Neuronal stem cell (in vitro differentiated cells): Measurements from ENCODE around the gene ACTN4.

Experiments
- DNase-seq: peaks from one replicate; pipeline ENCODE4 v3.0.0-alpha.2; 2013; ENCODE audit warnings: low spot score
- H2AFZ ChIP-seq: one replicate; pipeline ENCODE4 v1.6.1; 2013; ENCODE audit warnings: mild to moderate bottlenecking, low read length, inconsistent platforms
- H2AK5ac ChIP-seq: 2 replicates; pipeline ENCODE4 v1.6.1; 2013; ENCODE audit warnings: low read depth, mild to moderate bottlenecking, inconsistent platforms, low read length, moderate library complexity, mixed read lengths
- H2BK120ac ChIP-seq: 2 replicates; pipeline ENCODE4 v1.6.1; 2013; ENCODE audit warnings: low read depth, mild to moderate bottlenecking, inconsistent platforms, low read length, moderate library complexity, mixed read lengths
- H2BK12ac ChIP-seq: one replicate; pipeline ENCODE4 v1.6.1; 2013; ENCODE audit warnings: low read length, inconsistent platforms
- H2BK15ac ChIP-seq: 2 replicates; pipeline ENCODE4 v1.6.1; 2013; ENCODE audit warnings: mild to moderate bottlenecking, low read length, inconsistent platforms, mixed read lengths
- H2BK5ac ChIP-seq: one replicate; pipeline ENCODE4 v1.6.1; 2013; ENCODE audit warnings: inconsistent platforms, mild to moderate bottlenecking, low read length, moderate library complexity
- H3K14ac ChIP-seq: one replicate; pipeline ENCODE4 v1.6.1; 2013; ENCODE audit warnings: low read length, inconsistent platforms
- H3K18ac ChIP-seq: 2 replicates; pipeline ENCODE4 v1.6.1; 2013; ENCODE audit warnings: low read length, inconsistent platforms
- H3K23ac ChIP-seq: 2 replicates; pipeline ENCODE4 v1.6.1; 2013; ENCODE audit warnings: low read depth, mild to moderate bottlenecking, mixed read lengths, low read length, inconsistent platforms; ENCODE audit not compliant: poor library complexity
- H3K27ac ChIP-seq: replicated peaks from 3 replicates; pipeline ENCODE4 v1.5.1; 2013; ENCODE audit warnings: low read length, inconsistent platforms
- H3K27me3 ChIP-seq, 3 experiments: 2 replicates each; pipeline ENCODE4 v1.6.1; 2013; ENCODE audit warnings: low read length in 3 of 3, mild to moderate bottlenecking in 2 of 3, inconsistent platforms in 1 of 3, low read depth in 1 of 3, mixed read lengths in 1 of 3, moderate library complexity in 1 of 3; ENCODE audit not compliant: control insufficient read depth in 3 of 3, insufficient read depth in 3 of 3
- H3K36me3 ChIP-seq, 2 donors: replicated peaks in 1 of 2; 2 replicates each; pipeline ENCODE4 v1.6.1; 2013; ENCODE audit warnings: low read length in 2 of 2; ENCODE audit not compliant: control insufficient read depth in 2 of 2, insufficient read depth in 2 of 2
- H3K4ac ChIP-seq: 2 replicates; pipeline ENCODE4 v1.6.1; 2013; ENCODE audit warnings: inconsistent platforms, mild to moderate bottlenecking, low read length, moderate library complexity
- H3K4me1 ChIP-seq, 2 donors: 1 replicate in 1 of 2; 2 replicates in 1 of 2; pipeline ENCODE4 v1.6.1; 2013; ENCODE audit warnings: low read length in 2 of 2, low read depth in 1 of 2; ENCODE audit not compliant: control insufficient read depth in 2 of 2, insufficient read depth in 1 of 2
- H3K4me2 ChIP-seq: one replicate; pipeline ENCODE4 v1.6.1; 2013; ENCODE audit warnings: mild to moderate bottlenecking, low read length, inconsistent platforms; ENCODE audit not compliant: insufficient read depth, poor library complexity, severe bottlenecking
- H3K4me3 ChIP-seq, 2 donors: 2 replicates each; pipeline ENCODE4 v1.5.1; 2013; ENCODE audit warnings: low read length in 2 of 2, mild to moderate bottlenecking in 2 of 2, inconsistent platforms in 1 of 2, moderate library complexity in 1 of 2
- H3K79me1 ChIP-seq: one replicate; pipeline ENCODE4 v1.6.1; 2013; ENCODE audit warnings: low read depth, mild to moderate bottlenecking, inconsistent platforms, low read length, moderate library complexity
- H3K9ac ChIP-seq: one replicate; pipeline ENCODE4 v1.6.1; 2013; ENCODE audit warnings: mild to moderate bottlenecking, low read depth, low read length, inconsistent platforms; ENCODE audit not compliant: poor library complexity
- H3K9me3 ChIP-seq, 2 donors: replicated peaks in 1 of 2; 2 replicates each; pipeline versions ENCODE3 to v1.6.1; 2013; ENCODE audit warnings: low read length in 2 of 2, mild to moderate bottlenecking in 2 of 2, inconsistent platforms in 1 of 2, low read depth in 1 of 2, mixed read lengths in 1 of 2, moderate library complexity in 1 of 2; ENCODE audit not compliant: control insufficient read depth in 2 of 2, insufficient read depth in 1 of 2
- H4K8ac ChIP-seq: one replicate; pipeline ENCODE4 v1.6.1; 2013; ENCODE audit warnings: low read depth, mild to moderate bottlenecking, inconsistent platforms, low read length, moderate library complexity
- H4K91ac ChIP-seq: one replicate; pipeline ENCODE4 v1.6.1; 2013; ENCODE audit warnings: low read length, low read depth, mild to moderate bottlenecking, inconsistent platforms; ENCODE audit not compliant: poor library complexity
- WGBS, 2 donors: extraction: QIAGEN DNeasy Blood & Tissue Kit; methylation state at CpG; one replicate each; pipeline ENCODE4 v1.1.7; 2013; ENCODE audit warnings: missing lambda C conversion rate in 2 of 2, mixed read lengths in 1 of 2; ENCODE audit not compliant: insufficient read length in 2 of 2, insufficient replicate concordance in 1 of 2; ENCODE audit errors: extremely low coverage in 2 of 2; 5-methylcytosine and 5-hydroxymethylcytosine counted together

The ACTN4 gene

GRCh38 chr19:38657633-38658222 is 10.3 kb downstream of the ACTN4 start:
- Histone ChIP-seq H3K14ac (no peak overlapping the region), H3K23ac (no peak overlapping the region), H3K18ac (no peak overlapping the region), H3K27ac (peak overlapping the region; percentile 31), H4K8ac (no peak overlapping the region), H3K4ac (no peak overlapping the region), H3K36me3 (peaks cover 5 to 68% of the 10 kb centered on the region in 2 donors), H4K91ac (no peak overlapping the region), H3K4me1 (peaks cover 12 to 39% of the 10 kb centered on the region in 2 donors), H3K4me2 (no peak overlapping the region), H2AK5ac (no peak overlapping the region), H2AFZ (no peak overlapping the region), H2BK5ac (no peak overlapping the region), H3K79me1 (peaks cover 4% of the 10 kb centered on the region), H2BK15ac (no peak overlapping the region), H3K27me3 (no peaks in the 10 kb centered on the region), H3K9me3 (no peaks in the 10 kb centered on the region), H2BK12ac (no peak overlapping the region), H3K9ac (no peak overlapping the region), H3K4me3 (no peak overlapping the region), H2BK120ac (no peak overlapping the region)
- no peak for DNase-seq
- WGBS, 2 donors = no CpG with 5 or more reads among the region's 8 CpGs

GRCh38 chr19:38658462-38659306 is 11.2 kb downstream of the ACTN4 start:
- Histone ChIP-seq H3K14ac (no peak overlapping the region), H3K4me2 (no peak overlapping the region), H3K9ac (no peak overlapping the region), H2BK15ac (no peak overlapping the region), H4K8ac (no peak overlapping the region), H3K18ac (no peak overlapping the region), H2BK12ac (no peak overlapping the region), H3K27me3 (no peaks in the 10 kb centered on the region), H3K4me1 (peaks cover 13 to 46% of the 10 kb centered on the region in 2 donors), H3K27ac (no peak overlapping the region), H3K9me3 (no peaks in the 10 kb centered on the region), H3K4me3 (no peak overlapping the region), H3K79me1 (peaks cover 4% of the 10 kb centered on the region), H2BK120ac (no peak overlapping the region), H3K36me3 (peaks cover 5 to 68% of the 10 kb centered on the region in 2 donors), H2AFZ (no peak overlapping the region), H4K91ac (no peak overlapping the region), H2AK5ac (no peak overlapping the region), H2BK5ac (no peak overlapping the region), H3K23ac (no peak overlapping the region), H3K4ac (no peak overlapping the region)
- DNase-seq = no peak
- no CpG with 5 or more reads among the region's 15 CpGs for WGBS, 2 donors

- H3K79me1 ChIP-seq = peaks cover 4% of the 10 kb centered on the region
- no peaks in the 10 kb centered on the region for H3K9me3 ChIP-seq
- no peak overlapping the region for H2BK5ac ChIP-seq
- H3K4me2 ChIP-seq = no peak overlapping the region
- H2AK5ac ChIP-seq = no peak overlapping the region
- peaks cover 22 to 56% of the 10 kb centered on the region in 2 donors for H3K4me1 ChIP-seq
- H2BK12ac ChIP-seq = no peak overlapping the region
- H3K18ac ChIP-seq = no peak overlapping the region
- H4K8ac ChIP-seq = no peak overlapping the region
- DNase-seq = no peak
- no peak overlapping the region for H3K23ac ChIP-seq
- H2BK120ac ChIP-seq = no peak overlapping the region
- no peak overlapping the region for H3K4me3 ChIP-seq
- H2BK15ac ChIP-seq = no peak overlapping the region
- no peak overlapping the region for H3K4ac ChIP-seq
- H3K27me3 ChIP-seq = no peaks in the 10 kb centered on the region
- no peak overlapping the region for H4K91ac ChIP-seq
- peaks cover 5 to 49% of the 10 kb centered on the region in 2 donors for H3K36me3 ChIP-seq
- no peak overlapping the region for H3K27ac ChIP-seq
- WGBS, 2 donors = no CpG with 5 or more reads among the region's 9 CpGs
- H3K14ac ChIP-seq = no peak overlapping the region
- H3K9ac ChIP-seq = peak overlapping the region; percentile 21
- no peak overlapping the region for H2AFZ ChIP-seq
These were observed 13.3 kb downstream of the ACTN4 start for GRCh38 chr19:38660724-38661123.

- no peak overlapping the region for H4K91ac ChIP-seq
- no peak overlapping the region for H3K27ac ChIP-seq
- H3K9me3 ChIP-seq = no peaks in the 10 kb centered on the region
- H3K18ac ChIP-seq = no peak overlapping the region
- no peaks in the 10 kb centered on the region for H3K27me3 ChIP-seq
- peak overlapping the region; percentile 21 for H3K9ac ChIP-seq
- H3K4me2 ChIP-seq = no peak overlapping the region
- no peak overlapping the region for H2BK5ac ChIP-seq
- H3K23ac ChIP-seq = no peak overlapping the region
- H2BK15ac ChIP-seq = no peak overlapping the region
- no peak overlapping the region for H4K8ac ChIP-seq
- no peak overlapping the region for H3K14ac ChIP-seq
- peaks cover 5 to 46% of the 10 kb centered on the region in 2 donors for H3K36me3 ChIP-seq
- no peak overlapping the region for H2AK5ac ChIP-seq
- H3K4me1 ChIP-seq = peaks cover 26 to 58% of the 10 kb centered on the region in 2 donors
- no peak for DNase-seq
- no CpG with 5 or more reads among the region's 7 CpGs for WGBS, 2 donors
- no peak overlapping the region for H2BK120ac ChIP-seq
- H2AFZ ChIP-seq = no peak overlapping the region
- no peak overlapping the region for H3K4me3 ChIP-seq
- no peak overlapping the region for H2BK12ac ChIP-seq
- peaks cover 4% of the 10 kb centered on the region for H3K79me1 ChIP-seq
- no peak overlapping the region for H3K4ac ChIP-seq
These were observed 13.7 kb downstream of the ACTN4 start for GRCh38 chr19:38661136-38661535.
